ENCODE results near the gene ATP5MC2. TPM values are rescaled to one million over a fixed set of nuclear protein-coding genes. Genes with fewer than 3 reads are reported as not detected.
"Not testable (repeated sequence)": the region's sequence is repeated elsewhere in the genome, so short reads cannot be mapped to it uniquely, and the experiment has no call there.

ATP5MC2 gene
- total RNA-seq, 1 donor from 2014 or later, result 264 TPM

DNA sequence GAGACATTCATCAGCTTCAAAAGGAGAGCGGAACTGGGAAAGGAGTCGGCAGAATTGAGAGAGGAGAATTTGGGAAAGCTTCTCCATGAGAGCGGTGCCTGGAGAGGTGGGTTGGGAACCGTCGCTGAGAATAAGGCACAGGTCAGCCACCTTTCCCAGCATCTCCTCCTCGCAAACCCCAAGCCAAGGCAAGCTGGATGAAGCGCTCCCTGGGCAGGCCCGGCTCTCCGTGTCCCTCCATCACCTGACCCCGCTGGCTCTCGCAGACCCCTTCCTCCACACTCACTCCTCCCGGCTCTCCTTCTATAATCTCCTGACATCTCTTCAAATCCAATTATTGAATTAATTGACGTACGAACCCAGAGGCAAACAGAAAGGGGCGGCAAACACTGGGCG lies 18.9 kb upstream of the ATP5MC2 start:
- Histone ChIP-seq H3K4me1 (peaks cover 31% of the 10 kb centered on the region), H3K27ac (no peak overlapping the region), H3K36me3 (no peaks in the 10 kb centered on the region), H3K4me3 (peak overlapping the region; percentile 34), H3K27me3 (ENCODE audit: low read depth) (peaks cover 75% of the 10 kb centered on the region), H3K9me3 (no peaks in the 10 kb centered on the region)
- intact Hi-C loops (cut with DNase I), result no loop called here
- no peak for DNase-seq
- TF ChIP-seq, protein P1, sequence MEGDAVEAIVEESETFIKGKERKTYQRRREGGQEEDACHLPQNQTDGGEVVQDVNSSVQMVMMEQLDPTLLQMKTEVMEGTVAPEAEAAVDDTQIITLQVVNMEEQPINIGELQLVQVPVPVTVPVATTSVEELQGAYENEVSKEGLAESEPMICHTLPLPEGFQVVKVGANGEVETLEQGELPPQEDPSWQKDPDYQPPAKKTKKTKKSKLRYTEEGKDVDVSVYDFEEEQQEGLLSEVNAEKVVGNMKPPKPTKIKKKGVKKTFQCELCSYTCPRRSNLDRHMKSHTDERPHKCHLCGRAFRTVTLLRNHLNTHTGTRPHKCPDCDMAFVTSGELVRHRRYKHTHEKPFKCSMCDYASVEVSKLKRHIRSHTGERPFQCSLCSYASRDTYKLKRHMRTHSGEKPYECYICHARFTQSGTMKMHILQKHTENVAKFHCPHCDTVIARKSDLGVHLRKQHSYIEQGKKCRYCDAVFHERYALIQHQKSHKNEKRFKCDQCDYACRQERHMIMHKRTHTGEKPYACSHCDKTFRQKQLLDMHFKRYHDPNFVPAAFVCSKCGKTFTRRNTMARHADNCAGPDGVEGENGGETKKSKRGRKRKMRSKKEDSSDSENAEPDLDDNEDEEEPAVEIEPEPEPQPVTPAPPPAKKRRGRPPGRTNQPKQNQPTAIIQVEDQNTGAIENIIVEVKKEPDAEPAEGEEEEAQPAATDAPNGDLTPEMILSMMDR (IDR thresholded peaks at IDR 0.05), result no peak
- no peak for ATAC-seq

DNA sequence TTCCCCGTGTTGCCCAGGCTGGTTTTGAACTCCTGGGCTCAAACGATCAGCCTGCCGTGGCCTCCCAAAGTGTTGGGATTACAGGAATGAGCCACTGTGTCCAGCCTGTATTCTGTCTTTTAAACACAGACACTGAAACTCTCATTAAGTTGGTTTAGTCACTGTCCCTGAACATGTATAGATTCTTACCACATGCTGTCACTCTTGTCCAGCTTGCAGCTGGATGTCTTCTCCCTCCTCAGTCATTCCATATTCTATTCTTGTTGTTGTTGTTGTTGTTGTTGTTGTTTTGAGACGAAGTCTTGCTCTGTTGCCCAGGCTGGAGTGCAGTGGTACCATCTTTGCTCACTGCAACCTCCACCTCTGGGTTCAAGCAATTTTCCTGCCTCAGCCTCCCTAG lies 12.3 kb upstream of the ATP5MC2 start:
- no peak overlapping the region for H3K4me3 ChIP-seq
- TF ChIP-seq, protein P1 (IDR thresholded peaks at IDR 0.05), result no peak
- no peak overlapping the region for H3K27ac ChIP-seq
- H3K27me3 ChIP-seq (ENCODE audit: low read depth), result peaks cover 14% of the 10 kb centered on the region
- ATAC-seq (no peak), DNase-seq (no peak)
- intact Hi-C loops (cut with DNase I), result no loop called here
- no peaks in the 10 kb centered on the region for H3K4me1 ChIP-seq
- no peaks in the 10 kb centered on the region for H3K9me3 ChIP-seq
- no peaks in the 10 kb centered on the region for H3K36me3 ChIP-seq

DNA sequence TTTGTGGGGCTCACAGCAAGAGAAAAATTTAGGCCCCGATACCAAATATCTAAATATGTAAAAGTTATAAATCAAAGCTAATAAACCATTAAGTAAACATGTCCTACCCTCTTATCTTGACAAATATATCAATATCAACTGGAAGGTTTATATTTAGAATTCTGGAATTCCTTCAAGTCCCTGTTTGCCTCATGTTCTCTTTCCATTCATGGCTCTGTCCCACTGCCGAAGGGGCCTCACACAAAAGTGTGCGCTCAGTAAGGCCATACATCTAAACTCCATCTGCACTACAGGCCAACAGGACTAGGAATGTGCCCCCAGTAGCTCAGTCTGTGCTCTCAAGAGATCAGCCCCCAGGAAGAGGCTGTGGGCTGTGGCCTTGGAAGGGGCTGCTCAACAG lies 10.6 kb upstream of the ATP5MC2 start:
- intact Hi-C loops (cut with DNase I), result no loop called here
- no peak overlapping the region for H3K4me3 ChIP-seq
- no peak overlapping the region for H3K27ac ChIP-seq
- H3K4me1 ChIP-seq, result no peaks in the 10 kb centered on the region
- H3K36me3 ChIP-seq, result no peaks in the 10 kb centered on the region
- no peak for DNase-seq
- H3K27me3 ChIP-seq (ENCODE audit: low read depth), result peaks cover 7% of the 10 kb centered on the region
- ATAC-seq, result no peak
- H3K9me3 ChIP-seq, result no peaks in the 10 kb centered on the region
- TF ChIP-seq, protein P1 (IDR thresholded peaks at IDR 0.05), result no peak

DNA sequence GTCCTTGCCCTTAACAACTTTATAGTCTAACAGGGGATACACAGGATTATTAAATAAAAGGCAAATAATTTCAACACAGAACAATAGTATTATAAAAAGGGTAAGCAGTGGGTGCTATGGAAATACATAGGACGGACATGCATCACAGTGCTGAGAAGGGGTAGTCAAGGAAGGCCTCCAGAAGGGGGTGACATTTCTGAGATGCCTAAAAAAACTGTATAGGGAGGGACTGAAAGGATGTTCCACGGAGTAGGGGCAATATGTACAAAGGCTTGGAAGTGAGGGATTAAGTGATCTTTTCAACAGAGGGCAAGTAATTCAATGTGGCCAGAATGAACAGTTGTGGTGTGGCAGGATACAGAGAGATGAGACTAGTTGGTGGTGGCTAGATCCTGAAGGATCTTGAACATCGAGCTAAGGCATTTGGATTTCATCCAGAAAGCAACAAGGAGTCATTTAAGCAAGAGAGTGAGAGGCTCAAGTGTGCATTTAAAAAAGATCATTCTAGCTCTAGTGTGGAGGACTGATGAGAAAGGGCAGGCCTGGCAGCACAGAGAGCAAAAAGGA lies 8.9 kb upstream of the ATP5MC2 start:
- ATAC-seq (no peak), DNase-seq (no peak)
- H3K4me3 ChIP-seq, result no peak overlapping the region
- intact Hi-C loops (cut with DNase I), result no loop called here
- TF ChIP-seq, protein P1 (IDR thresholded peaks at IDR 0.05), result no peak
- no peaks in the 10 kb centered on the region for H3K27me3 ChIP-seq (ENCODE audit: low read depth)
- H3K4me1 ChIP-seq, result no peaks in the 10 kb centered on the region
- no peaks in the 10 kb centered on the region for H3K36me3 ChIP-seq
- H3K9me3 ChIP-seq, result no peaks in the 10 kb centered on the region
- no peak overlapping the region for H3K27ac ChIP-seq

DNA sequence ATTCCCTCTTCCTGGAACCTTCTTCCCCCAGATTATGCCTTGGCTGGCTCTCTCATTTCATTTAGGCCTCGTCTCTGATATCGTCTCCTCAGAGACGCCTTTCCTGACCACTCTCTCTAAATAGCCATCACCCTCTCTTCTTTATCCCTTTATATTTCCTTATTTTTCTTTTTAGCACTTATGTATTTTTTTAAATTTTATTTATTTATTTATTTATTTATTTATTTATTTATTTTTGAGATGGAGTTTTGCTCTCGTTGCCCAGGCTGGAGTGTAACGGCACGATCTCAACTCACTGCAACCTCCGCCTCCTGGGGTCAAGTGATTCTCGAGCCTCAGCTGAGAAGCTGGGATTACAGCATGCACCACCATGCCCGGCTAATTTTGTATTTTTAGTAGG lies 8.1 kb upstream of the ATP5MC2 start:
- no peaks in the 10 kb centered on the region for H3K9me3 ChIP-seq
- DNase-seq (no peak), ATAC-seq (no peak)
- no peaks in the 10 kb centered on the region for H3K27me3 ChIP-seq (ENCODE audit: low read depth)
- no peak overlapping the region for H3K4me3 ChIP-seq
- intact Hi-C loops (cut with DNase I), result no loop called here
- no peaks in the 10 kb centered on the region for H3K36me3 ChIP-seq
- H3K4me1 ChIP-seq, result no peaks in the 10 kb centered on the region
- H3K27ac ChIP-seq, result no peak overlapping the region
- TF ChIP-seq, protein P1 (IDR thresholded peaks at IDR 0.05), result no peak

DNA sequence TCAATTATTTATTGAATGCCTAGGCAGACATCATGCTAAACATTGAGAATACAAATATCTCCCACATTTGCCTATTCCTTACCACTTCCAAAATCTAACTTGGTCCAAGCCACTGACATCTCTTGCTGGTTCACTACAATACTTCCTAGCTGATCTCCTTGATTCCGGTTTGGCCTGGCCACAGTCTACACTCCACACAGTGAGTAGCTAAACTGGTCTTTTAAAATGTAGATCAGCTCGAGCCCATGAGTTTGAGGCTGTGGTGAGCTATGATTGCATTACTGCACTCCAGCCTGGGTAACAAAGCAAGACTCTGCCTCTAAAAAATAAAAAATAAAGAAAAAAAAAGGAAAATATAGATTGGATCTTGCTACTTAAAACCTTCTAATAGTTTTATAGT lies 7.6 kb upstream of the ATP5MC2 start:
- no peak for ATAC-seq
- intact Hi-C loops (cut with DNase I), result no loop called here
- Histone ChIP-seq H3K4me3 (no peak overlapping the region), H3K9me3 (no peaks in the 10 kb centered on the region), H3K27ac (no peak overlapping the region), H3K36me3 (no peaks in the 10 kb centered on the region), H3K4me1 (no peaks in the 10 kb centered on the region), H3K27me3 (ENCODE audit: low read depth) (no peaks in the 10 kb centered on the region)
- DNase-seq, result no peak
- TF ChIP-seq, protein P1 (IDR thresholded peaks at IDR 0.05), result no peak

DNA sequence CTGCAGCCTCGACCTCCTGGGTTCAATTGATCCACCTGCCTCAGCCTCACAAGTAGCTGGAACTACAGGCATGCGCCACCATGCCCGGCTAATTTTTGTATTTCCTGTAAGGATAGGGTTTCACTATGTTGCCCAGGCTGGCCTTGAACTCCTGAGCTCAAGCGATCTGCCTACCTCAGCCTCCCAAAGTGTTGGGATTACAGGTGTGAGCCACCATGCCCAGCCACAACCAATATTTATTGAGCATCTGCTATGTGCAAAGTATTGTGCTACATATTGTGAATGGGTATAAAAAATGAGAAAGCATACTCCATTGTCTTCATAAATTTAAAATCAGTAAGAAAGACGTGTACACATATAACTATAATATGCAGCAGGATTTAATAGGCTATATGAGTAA lies 4.2 kb upstream of the ATP5MC2 start:
- H3K27ac ChIP-seq; DNase-seq; H3K9me3 ChIP-seq; intact Hi-C loops (cut with DNase I); H3K36me3 ChIP-seq; H3K4me3 ChIP-seq; H3K27me3 ChIP-seq (ENCODE audit: low read depth); ATAC-seq: not testable (repeated sequence)
- H3K4me1 ChIP-seq, result peaks cover 22% of the 10 kb centered on the region
